ENCODE measurements around the gene CALML6. TPM values are rescaled to one million over a fixed set of nuclear protein-coding genes. Genes with fewer than 3 reads are reported as not detected.

The CALML6 gene
- total and polyA plus RNA-seq, 10 of the 15 experiments (the other 5 are each of a cell fraction or from before 2014, with no cell fraction given) = 0.07 to 1.3 (median 0.21) TPM; not detected in 5

GRCh38 chr1:1959840-1960479 is 44.9 kb downstream of the CALML6 start (continued):
- no peak for TF ChIP-seq RFX5 (IDR thresholded peaks at IDR 0.05; ENCODE audit: low read depth, low read length)
- no peak for TF ChIP-seq JUNB (IDR thresholded peaks at IDR 0.05)
- TF ChIP-seq NR2C1 (IDR thresholded peaks at IDR 0.05) = no peak
- TF ChIP-seq CTCF (IDR thresholded peaks at IDR 0.05 in 2 of 3, conservative IDR thresholded peaks at IDR 0.05 in 1 of 3; ENCODE audit: control insufficient read depth in 2 of 3, extremely low read depth in 1 of 3, insufficient read depth in 1 of 3, low read depth in 3 of 3, low read length in 3 of 3) = peak; percentile 61 to 73 (median 63)
- TF ChIP-seq PRDM15 (CRISPR knock-in tag; IDR thresholded peaks at IDR 0.05) = no peak
- peak; percentile 46; the same call in 1 of the 2 replicates for TF ChIP-seq SMC3 (IDR thresholded peaks at IDR 0.05; ENCODE audit: borderline replicate concordance, low read length)
- no peak for TF ChIP-seq BHLHE40 (IDR thresholded peaks at IDR 0.05; ENCODE audit: borderline replicate concordance in 1 of 2, low read depth in 2 of 2, low read length in 1 of 2)
- no peak for TF ChIP-seq ZNF274 (IDR thresholded peaks at IDR 0.05; ENCODE audit: insufficient read depth, insufficient read length)

Measured in GM12878 (cell line).